HepG2 (cell line): ENCODE data around the gene HELZ2. TPM values are rescaled to one million over a fixed set of nuclear protein-coding genes. Genes with fewer than 3 reads are reported as not detected.

Source experiments
- CENPX ChIP-seq: sonication (generic); formaldehyde crosslinking; IDR thresholded peaks from 2 replicates; pipeline ENCODE4 v1.9.0; 2021; ENCODE audit warnings: mild to moderate bottlenecking, missing genetic modification reagents, moderate library complexity
- CHCHD3 ChIP-seq: sonication (generic); formaldehyde crosslinking; IDR thresholded peaks from 2 replicates; pipeline ENCODE4 v1.8.0; 2022; ENCODE audit warnings: mild to moderate bottlenecking, missing genetic modification reagents, moderate library complexity
- E2F1 ChIP-seq: sonication (generic); formaldehyde crosslinking; IDR thresholded peaks from 2 replicates; pipeline ENCODE4 v1.5.0; 2020; ENCODE audit warnings: missing genetic modification reagents
- FOSL2 ChIP-seq: sonication (generic); formaldehyde crosslinking; IDR thresholded peaks from 2 replicates; pipeline ENCODE4 v1.4.0; 2020; ENCODE audit warnings: missing genetic modification reagents
- HNRNPH1 ChIP-seq: fragments of 200-400 bp; formaldehyde crosslinking; optimal IDR thresholded peaks from 2 replicates; pipeline ENCODE3; 2017; ENCODE audit warnings: mild to moderate bottlenecking, low read depth, low read length
- MTF1 ChIP-seq: sonication (generic); formaldehyde crosslinking; IDR thresholded peaks from 2 replicates; pipeline ENCODE4 v1.5.0; 2020; ENCODE audit warnings: missing genetic modification reagents
- RAD51 ChIP-seq: fragments of 450-650 bp; IDR thresholded peaks from 2 replicates; pipeline ENCODE4 v1.6.1; 2016; ENCODE audit warnings: borderline replicate concordance
- ZNF124 ChIP-seq: sonication (generic); formaldehyde crosslinking; IDR thresholded peaks from 2 replicates; pipeline ENCODE4 v1.4.0; 2020; ENCODE audit warnings: missing genetic modification reagents
- ZNF256 ChIP-seq: sonication (generic); formaldehyde crosslinking; conservative IDR thresholded peaks from 2 replicates; pipeline ENCODE4 v1.4.0; 2020; ENCODE audit warnings: missing genetic modification reagents
- ZNF382 ChIP-seq: sonication (generic); formaldehyde crosslinking; IDR thresholded peaks from 2 replicates; pipeline ENCODE4 v1.5.0; 2020; ENCODE audit warnings: missing genetic modification reagents, mild to moderate bottlenecking, borderline replicate concordance
- ZNF407 ChIP-seq: sonication (generic); formaldehyde crosslinking; IDR thresholded peaks from one replicate; pipeline ENCODE4 v1.5.1; 2020; ENCODE audit warnings: mild to moderate bottlenecking, missing genetic modification reagents; ENCODE audit errors: not compliant biosample characterization
- ZNF446 ChIP-seq: sonication (generic); formaldehyde crosslinking; IDR thresholded peaks from 2 replicates; pipeline ENCODE4 v1.5.0; 2020; ENCODE audit warnings: mild to moderate bottlenecking, missing genetic modification reagents
- ZNF782 ChIP-seq: sonication (generic); formaldehyde crosslinking; IDR thresholded peaks from 2 replicates; pipeline ENCODE4 v1.4.0; 2020; ENCODE audit warnings: missing genetic modification reagents, mild to moderate bottlenecking, borderline replicate concordance
- ZSCAN29 ChIP-seq: sonication (generic); formaldehyde crosslinking; conservative IDR thresholded peaks from 2 replicates; pipeline ENCODE4 v1.4.0; 2020; ENCODE audit warnings: mild to moderate bottlenecking, missing genetic modification reagents
- polyA plus RNA-seq, 8 experiments: library from polyadenylated mRNA; depleted of rRNA in 3 of 8; stranded (reverse) in 7 of 8; unstranded in 1 of 8; fragments of >200 nt; fragmentation: Illumina TruSeq in 4 of 8; extraction: Trizol in 4 of 8; gene quantifications; 2 replicates each; pipeline versions ENCODE4 v1.2.1 to v1.2.3, GENCODE V29; 2011 to 2016; ENCODE audit warnings: low read depth in 4 of 8, missing spikeins in 1 of 8, mixed read lengths in 1 of 8; ENCODE audit not compliant: insufficient read depth in 1 of 8
- total RNA-seq, 5 experiments: library from RNA; depleted of rRNA; stranded (reverse); fragments of >200 nt; fragmentation: Illumina TruSeq; extraction: Trizol; gene quantifications; 2 replicates each; pipeline ENCODE4 v1.2.3, GENCODE V29; 2016; ENCODE audit warnings: low read depth in 1 of 5
- TF ChIP-seq, protein P1 (sequence below): sonication (generic); formaldehyde crosslinking; IDR thresholded peaks from 2 replicates; pipeline ENCODE4 v1.4.0; 2020; ENCODE audit warnings: low read depth, missing genetic modification reagents

HELZ2 gene
- total and polyA plus RNA-seq, 2 of the 13 experiments (the other 11 are each of a cell fraction or from before 2014, with no cell fraction given): 9.6 to 10.1 TPM

DNA sequence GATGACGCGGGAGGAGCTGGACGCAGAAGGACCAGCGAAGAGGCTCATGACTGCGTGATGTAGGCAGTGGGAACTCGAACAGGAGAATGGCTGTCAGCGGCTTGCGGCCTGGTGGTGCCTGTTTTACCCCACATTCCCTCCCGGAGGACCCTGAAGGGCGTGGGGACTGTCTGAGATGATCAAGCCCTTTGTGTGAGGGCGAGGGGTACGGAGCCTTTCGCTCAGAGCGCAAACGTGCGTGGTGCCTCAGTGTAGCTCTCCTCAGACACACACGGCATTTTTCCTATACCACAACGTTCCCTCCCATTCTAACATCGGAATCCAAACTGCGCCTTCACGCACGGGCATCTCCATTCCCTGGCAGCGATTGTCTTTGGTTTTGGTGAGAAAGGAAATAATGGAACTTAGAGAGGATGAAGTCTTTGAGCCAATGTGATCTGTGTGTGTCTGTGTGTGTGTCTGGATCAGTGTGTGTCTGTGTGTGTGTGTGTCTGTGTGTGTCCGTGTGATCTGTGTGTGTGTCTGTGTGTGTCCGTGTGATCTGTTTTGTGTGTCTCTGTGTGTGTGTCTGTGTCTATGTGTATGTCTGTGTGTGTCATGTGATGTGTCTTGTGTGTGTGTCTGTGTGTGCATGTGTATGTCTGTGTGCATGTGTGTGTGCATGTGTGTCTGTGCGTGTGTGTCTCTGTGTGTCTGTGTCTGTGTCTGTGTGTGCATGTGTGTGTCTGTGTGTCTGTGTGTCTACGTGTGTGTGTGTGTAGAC, 42.2 kb downstream of the HELZ2 start (continued):
- TF ChIP-seq ZNF407 (no peak), ZSCAN29 (CRISPR knock-in tag) (no peak), ZNF382 (CRISPR knock-in tag) (no peak), CHCHD3 (CRISPR knock-in tag) (no peak), RAD51 (peak; percentile 34; the same call in 1 of the 2 replicates), ZNF782 (peak; percentile 33; the same call in 1 of the 2 replicates), FOSL2 (CRISPR knock-in tag) (no peak), HNRNPH1 (no peak), ZNF124 (no peak), ZNF256 (no peak), CENPX (no peak), MTF1 (no peak), ZNF446 (CRISPR knock-in tag) (no peak), E2F1 (CRISPR knock-in tag) (no peak)
- TF ChIP-seq, protein P1, sequence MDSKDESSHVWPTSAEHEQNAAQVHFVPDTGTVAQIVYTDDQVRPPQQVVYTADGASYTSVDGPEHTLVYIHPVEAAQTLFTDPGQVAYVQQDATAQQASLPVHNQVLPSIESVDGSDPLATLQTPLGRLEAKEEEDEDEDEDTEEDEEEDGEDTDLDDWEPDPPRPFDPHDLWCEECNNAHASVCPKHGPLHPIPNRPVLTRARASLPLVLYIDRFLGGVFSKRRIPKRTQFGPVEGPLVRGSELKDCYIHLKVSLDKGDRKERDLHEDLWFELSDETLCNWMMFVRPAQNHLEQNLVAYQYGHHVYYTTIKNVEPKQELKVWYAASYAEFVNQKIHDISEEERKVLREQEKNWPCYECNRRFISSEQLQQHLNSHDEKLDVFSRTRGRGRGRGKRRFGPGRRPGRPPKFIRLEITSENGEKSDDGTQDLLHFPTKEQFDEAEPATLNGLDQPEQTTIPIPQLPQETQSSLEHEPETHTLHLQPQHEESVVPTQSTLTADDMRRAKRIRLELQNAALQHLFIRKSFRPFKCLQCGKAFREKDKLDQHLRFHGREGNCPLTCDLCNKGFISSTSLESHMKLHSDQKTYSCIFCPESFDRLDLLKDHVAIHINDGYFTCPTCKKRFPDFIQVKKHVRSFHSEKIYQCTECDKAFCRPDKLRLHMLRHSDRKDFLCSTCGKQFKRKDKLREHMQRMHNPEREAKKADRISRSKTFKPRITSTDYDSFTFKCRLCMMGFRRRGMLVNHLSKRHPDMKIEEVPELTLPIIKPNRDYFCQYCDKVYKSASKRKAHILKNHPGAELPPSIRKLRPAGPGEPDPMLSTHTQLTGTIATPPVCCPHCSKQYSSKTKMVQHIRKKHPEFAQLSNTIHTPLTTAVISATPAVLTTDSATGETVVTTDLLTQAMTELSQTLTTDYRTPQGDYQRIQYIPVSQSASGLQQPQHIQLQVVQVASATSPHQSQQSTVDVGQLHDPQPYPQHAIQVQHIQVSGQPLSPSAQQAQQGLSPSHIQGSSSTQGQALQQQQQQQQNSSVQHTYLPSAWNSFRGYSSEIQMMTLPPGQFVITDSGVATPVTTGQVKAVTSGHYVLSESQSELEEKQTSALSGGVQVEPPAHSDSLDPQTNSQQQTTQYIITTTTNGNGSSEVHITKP: no peak
